ENCODE data around the gene PTGFR.

The PTGFR gene

DNA sequence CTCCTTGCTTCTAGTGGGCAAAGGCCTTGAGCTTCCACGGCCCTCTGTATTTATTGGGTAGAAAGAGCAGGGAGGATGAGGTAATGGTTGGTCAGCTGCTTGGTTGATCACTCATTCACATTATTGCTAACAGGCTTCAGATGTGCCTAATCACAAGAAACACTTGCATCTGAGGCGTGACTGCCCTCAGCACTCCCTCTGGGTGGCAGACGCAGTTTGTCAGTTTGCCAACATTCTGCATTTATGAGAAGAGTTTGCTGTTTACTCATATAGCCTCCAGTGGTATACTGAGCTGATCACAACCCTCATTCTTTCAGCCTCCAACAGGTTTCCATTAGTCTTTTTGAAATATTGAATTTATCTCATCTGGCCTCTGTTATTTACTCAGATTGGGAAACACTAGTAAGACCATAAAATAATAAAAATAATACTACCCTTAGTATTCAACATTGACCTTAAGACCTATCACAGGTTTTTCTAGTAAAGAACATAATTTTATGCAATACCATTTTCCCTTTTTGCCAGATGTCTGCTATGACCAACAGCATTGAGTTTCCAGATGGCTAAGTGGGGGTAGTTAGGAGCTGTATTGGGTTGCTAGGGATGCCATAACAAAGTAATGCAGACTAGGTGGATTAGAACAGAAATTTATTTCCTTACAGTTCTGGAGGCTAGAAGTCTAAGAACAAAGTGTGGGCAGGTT, 53.3 kb downstream of the PTGFR start:
- TF ChIP-seq, protein P1, sequence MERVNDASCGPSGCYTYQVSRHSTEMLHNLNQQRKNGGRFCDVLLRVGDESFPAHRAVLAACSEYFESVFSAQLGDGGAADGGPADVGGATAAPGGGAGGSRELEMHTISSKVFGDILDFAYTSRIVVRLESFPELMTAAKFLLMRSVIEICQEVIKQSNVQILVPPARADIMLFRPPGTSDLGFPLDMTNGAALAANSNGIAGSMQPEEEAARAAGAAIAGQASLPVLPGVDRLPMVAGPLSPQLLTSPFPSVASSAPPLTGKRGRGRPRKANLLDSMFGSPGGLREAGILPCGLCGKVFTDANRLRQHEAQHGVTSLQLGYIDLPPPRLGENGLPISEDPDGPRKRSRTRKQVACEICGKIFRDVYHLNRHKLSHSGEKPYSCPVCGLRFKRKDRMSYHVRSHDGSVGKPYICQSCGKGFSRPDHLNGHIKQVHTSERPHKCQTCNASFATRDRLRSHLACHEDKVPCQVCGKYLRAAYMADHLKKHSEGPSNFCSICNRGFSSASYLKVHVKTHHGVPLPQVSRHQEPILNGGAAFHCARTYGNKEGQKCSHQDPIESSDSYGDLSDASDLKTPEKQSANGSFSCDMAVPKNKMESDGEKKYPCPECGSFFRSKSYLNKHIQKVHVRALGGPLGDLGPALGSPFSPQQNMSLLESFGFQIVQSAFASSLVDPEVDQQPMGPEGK (CRISPR knock-in tag; IDR thresholded peaks at IDR 0.05; ENCODE audit: borderline replicate concordance), result no peak
- TF ChIP-seq PPARA (CRISPR knock-in tag; IDR thresholded peaks at IDR 0.05; ENCODE audit: borderline replicate concordance) (no peak), OSR1 (CRISPR knock-in tag; IDR thresholded peaks at IDR 0.05) (no peak), ZFP30 (CRISPR knock-in tag; IDR thresholded peaks at IDR 0.05) (no peak), ISL1 (CRISPR knock-in tag; IDR thresholded peaks at IDR 0.05) (no peak), RARB (CRISPR knock-in tag; IDR thresholded peaks at IDR 0.05) (no peak), ARNTL (CRISPR knock-in tag; IDR thresholded peaks at IDR 0.05; ENCODE audit: borderline replicate concordance, low read depth) (no peak), CSDC2 (CRISPR knock-in tag; IDR thresholded peaks at IDR 0.05) (no peak)
- no peak for ATAC-seq

GRCh38 chr1:78547081-78547480, 56.3 kb downstream of the PTGFR start:
- no peak for TF ChIP-seq ZFP3 (CRISPR knock-in tag; IDR thresholded peaks at IDR 0.05)
- no peak for TF ChIP-seq TCF4 (CRISPR knock-in tag; IDR thresholded peaks at IDR 0.05; ENCODE audit: borderline replicate concordance)
- TF ChIP-seq ZFP30 (CRISPR knock-in tag; IDR thresholded peaks at IDR 0.05), result no peak
- TF ChIP-seq ZNF70 (CRISPR knock-in tag; IDR thresholded peaks at IDR 0.05), result no peak
- ATAC-seq, result no peak

GRCh38 chr1:78549331-78549730, 58.6 kb downstream of the PTGFR start:
- ATAC-seq, result no peak
- TF ChIP-seq CSDC2 (CRISPR knock-in tag; IDR thresholded peaks at IDR 0.05) (no peak), PPARA (CRISPR knock-in tag; IDR thresholded peaks at IDR 0.05; ENCODE audit: borderline replicate concordance) (no peak), ZFP30 (CRISPR knock-in tag; IDR thresholded peaks at IDR 0.05) (no peak)

DNA sequence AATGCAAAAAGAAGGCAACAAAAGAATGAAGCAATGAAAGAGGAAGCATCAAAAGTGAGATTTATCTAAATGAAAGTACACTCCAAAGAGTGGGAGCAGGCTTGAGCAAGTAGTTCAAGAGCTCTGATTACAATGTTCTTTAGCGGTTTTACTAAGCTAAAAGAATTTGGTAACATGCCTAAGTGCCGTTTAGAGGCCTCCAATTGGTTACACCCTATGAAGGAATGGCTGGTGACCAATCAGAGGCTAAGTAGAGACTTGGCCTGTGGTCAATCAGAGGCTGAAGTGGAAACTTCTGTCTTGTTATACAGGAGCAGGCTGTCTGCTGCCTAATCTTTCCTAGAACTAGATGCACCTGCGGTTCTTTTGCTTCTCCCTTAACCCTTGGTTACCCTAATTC, 59.1 kb downstream of the PTGFR start:
- no peak for TF ChIP-seq ZFP30 (CRISPR knock-in tag; IDR thresholded peaks at IDR 0.05)
- TF ChIP-seq ISL1 (CRISPR knock-in tag; IDR thresholded peaks at IDR 0.05), result no peak
- TF ChIP-seq, protein P2, sequence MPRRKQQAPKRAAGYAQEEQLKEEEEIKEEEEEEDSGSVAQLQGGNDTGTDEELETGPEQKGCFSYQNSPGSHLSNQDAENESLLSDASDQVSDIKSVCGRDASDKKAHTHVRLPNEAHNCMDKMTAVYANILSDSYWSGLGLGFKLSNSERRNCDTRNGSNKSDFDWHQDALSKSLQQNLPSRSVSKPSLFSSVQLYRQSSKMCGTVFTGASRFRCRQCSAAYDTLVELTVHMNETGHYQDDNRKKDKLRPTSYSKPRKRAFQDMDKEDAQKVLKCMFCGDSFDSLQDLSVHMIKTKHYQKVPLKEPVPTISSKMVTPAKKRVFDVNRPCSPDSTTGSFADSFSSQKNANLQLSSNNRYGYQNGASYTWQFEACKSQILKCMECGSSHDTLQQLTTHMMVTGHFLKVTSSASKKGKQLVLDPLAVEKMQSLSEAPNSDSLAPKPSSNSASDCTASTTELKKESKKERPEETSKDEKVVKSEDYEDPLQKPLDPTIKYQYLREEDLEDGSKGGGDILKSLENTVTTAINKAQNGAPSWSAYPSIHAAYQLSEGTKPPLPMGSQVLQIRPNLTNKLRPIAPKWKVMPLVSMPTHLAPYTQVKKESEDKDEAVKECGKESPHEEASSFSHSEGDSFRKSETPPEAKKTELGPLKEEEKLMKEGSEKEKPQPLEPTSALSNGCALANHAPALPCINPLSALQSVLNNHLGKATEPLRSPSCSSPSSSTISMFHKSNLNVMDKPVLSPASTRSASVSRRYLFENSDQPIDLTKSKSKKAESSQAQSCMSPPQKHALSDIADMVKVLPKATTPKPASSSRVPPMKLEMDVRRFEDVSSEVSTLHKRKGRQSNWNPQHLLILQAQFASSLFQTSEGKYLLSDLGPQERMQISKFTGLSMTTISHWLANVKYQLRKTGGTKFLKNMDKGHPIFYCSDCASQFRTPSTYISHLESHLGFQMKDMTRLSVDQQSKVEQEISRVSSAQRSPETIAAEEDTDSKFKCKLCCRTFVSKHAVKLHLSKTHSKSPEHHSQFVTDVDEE (CRISPR knock-in tag; IDR thresholded peaks at IDR 0.05), result no peak
- no peak for TF ChIP-seq TCF4 (CRISPR knock-in tag; IDR thresholded peaks at IDR 0.05; ENCODE audit: borderline replicate concordance)
- TF ChIP-seq ZFP3 (CRISPR knock-in tag; IDR thresholded peaks at IDR 0.05), result no peak
- TF ChIP-seq ZC3H10 (CRISPR knock-in tag; IDR thresholded peaks at IDR 0.05), result no peak
- TF ChIP-seq BACH2 (CRISPR knock-in tag; IDR thresholded peaks at IDR 0.05; ENCODE audit: borderline replicate concordance), result no peak
- no peak for TF ChIP-seq OSR1 (CRISPR knock-in tag; IDR thresholded peaks at IDR 0.05)
- no peak for TF ChIP-seq TOX (CRISPR knock-in tag; IDR thresholded peaks at IDR 0.05; ENCODE audit: borderline replicate concordance)
- TF ChIP-seq POU6F1 (CRISPR knock-in tag; IDR thresholded peaks at IDR 0.05; ENCODE audit: borderline replicate concordance, low read depth), result no peak
- TF ChIP-seq ARNTL (CRISPR knock-in tag; IDR thresholded peaks at IDR 0.05; ENCODE audit: borderline replicate concordance, low read depth), result no peak
- TF ChIP-seq CREB5 (CRISPR knock-in tag; IDR thresholded peaks at IDR 0.05; ENCODE audit: low read depth), result no peak

GRCh38 chr1:78553859-78554258, 63.1 kb downstream of the PTGFR start:
- no peak for ATAC-seq
- no peak for TF ChIP-seq ARNTL (CRISPR knock-in tag; IDR thresholded peaks at IDR 0.05; ENCODE audit: borderline replicate concordance, low read depth)
- no peak for TF ChIP-seq ZNF565 (CRISPR knock-in tag; conservative IDR thresholded peaks at IDR 0.05; ENCODE audit: low read depth)

More for the DNA sequence above, 59.1 kb downstream of the PTGFR start:
- ATAC-seq, result no peak

Data from SK-N-SH treated with all-trans-retinoic acid at 6 μM for 48 hours (cell line).